Right lobe of liver (tissue), 4 donors: Measurements from ENCODE around the gene GPR39.

Experiments
- POLR2A ChIP-seq: fragments of 450-650 bp; IDR thresholded peaks from one replicate; pipeline ENCODE4 v1.6.1; 2017; ENCODE audit warnings: antibody characterized with exemption, mild to moderate bottlenecking
- TF ChIP-seq, protein P1 (sequence below), 4 donors: fragments of 200-600 bp in 3 of 4; fragments of 450-650 bp in 1 of 4; IDR thresholded peaks; one replicate each; pipeline versions ENCODE4 v1.5.1 to v1.8.0; 2016 to 2022; ENCODE audit warnings: antibody characterized with exemption in 4 of 4, mild to moderate bottlenecking in 2 of 4
- donor health status: DM: no; HTN: no; CAD: no.
- donor health status: DM: no; HTN: no; CAD: no.
- donor health status: DM: no; HTN: yes; CAD: no.

- TF ChIP-seq, protein P1, sequence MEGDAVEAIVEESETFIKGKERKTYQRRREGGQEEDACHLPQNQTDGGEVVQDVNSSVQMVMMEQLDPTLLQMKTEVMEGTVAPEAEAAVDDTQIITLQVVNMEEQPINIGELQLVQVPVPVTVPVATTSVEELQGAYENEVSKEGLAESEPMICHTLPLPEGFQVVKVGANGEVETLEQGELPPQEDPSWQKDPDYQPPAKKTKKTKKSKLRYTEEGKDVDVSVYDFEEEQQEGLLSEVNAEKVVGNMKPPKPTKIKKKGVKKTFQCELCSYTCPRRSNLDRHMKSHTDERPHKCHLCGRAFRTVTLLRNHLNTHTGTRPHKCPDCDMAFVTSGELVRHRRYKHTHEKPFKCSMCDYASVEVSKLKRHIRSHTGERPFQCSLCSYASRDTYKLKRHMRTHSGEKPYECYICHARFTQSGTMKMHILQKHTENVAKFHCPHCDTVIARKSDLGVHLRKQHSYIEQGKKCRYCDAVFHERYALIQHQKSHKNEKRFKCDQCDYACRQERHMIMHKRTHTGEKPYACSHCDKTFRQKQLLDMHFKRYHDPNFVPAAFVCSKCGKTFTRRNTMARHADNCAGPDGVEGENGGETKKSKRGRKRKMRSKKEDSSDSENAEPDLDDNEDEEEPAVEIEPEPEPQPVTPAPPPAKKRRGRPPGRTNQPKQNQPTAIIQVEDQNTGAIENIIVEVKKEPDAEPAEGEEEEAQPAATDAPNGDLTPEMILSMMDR (IDR thresholded peaks at IDR 0.05), result no peak
- TF ChIP-seq POLR2A, result no peak
These were observed 229.3 kb downstream of the GPR39 start for GRCh38 chr2:132645722-132646539.
